ENCODE results near the gene EFCAB14. TPM values are rescaled to one million over a fixed set of nuclear protein-coding genes. Genes with fewer than 3 reads are reported as not detected.

The EFCAB14 gene
- total and polyA plus RNA-seq, 2 of the 4 experiments (the other 2 are of a cell fraction), result 28.6 to 43.0 TPM

- no peak overlapping the region for H2BK15ac ChIP-seq (ENCODE audit: low read depth, low read length)
- no peaks in the 10 kb centered on the region for H3K27me3 ChIP-seq (ENCODE audit: control insufficient read depth, insufficient read depth, low read length)
- no peaks in the 10 kb centered on the region for H3K36me3 ChIP-seq (ENCODE audit: control insufficient read depth, insufficient read depth, low read length)
- no peak overlapping the region for H3K23ac ChIP-seq (ENCODE audit: low read depth, low read length)
- no peak overlapping the region for H3K14ac ChIP-seq (replicated peaks; ENCODE audit: low read depth, low read length)
- no peak overlapping the region for H2BK120ac ChIP-seq (ENCODE audit: low read depth, low read length)
- intact Hi-C loops (cut with micrococcal nuclease), result no loop called here
- dilution Hi-C loops (cut with HindIII; ENCODE audit: low sequenced_read_pairs, unreplicated experiment), result no loop called here
- ChIA-PET POLR2A (ENCODE audit: unreplicated experiment) (no interaction called here), CTCF (no interaction called here)
- H3K79me1 ChIP-seq (ENCODE audit: low read depth in 1 of 2, low read length in 2 of 2), result no peaks in the 10 kb centered on the region
- H3K27ac ChIP-seq (ENCODE audit: insufficient read depth, low read length), result no peak overlapping the region
- no peak overlapping the region for H3K4me2 ChIP-seq (ENCODE audit: low read depth, low read length)
- H3K9me3 ChIP-seq (ENCODE audit: control insufficient read depth, insufficient read depth, low read length), result no peaks in the 10 kb centered on the region
- no peak overlapping the region for H4K91ac ChIP-seq (ENCODE audit: insufficient read depth, low read depth, low read length)
- no peak overlapping the region for H2AK5ac ChIP-seq (ENCODE audit: low read depth, low read length)
- H3K18ac ChIP-seq (ENCODE audit: low read depth, low read length), result no peak overlapping the region
- no peak overlapping the region for H3K4me3 ChIP-seq (ENCODE audit: insufficient read depth, low read depth, low read length)
- no peak for TF ChIP-seq BHLHE40 (IDR thresholded peaks at IDR 0.05; ENCODE audit: low read depth, low read length)
- TF ChIP-seq MAFK (IDR thresholded peaks at IDR 0.05; ENCODE audit: low read depth, low read length), result peak; percentile 62
- no peak overlapping the region for H4K5ac ChIP-seq (ENCODE audit: low read depth, low read length)
- ATAC-seq (ENCODE audit: low read depth), result no peak
- BruUV-seq (replicated peaks), result no TSS peak
- H3K56ac ChIP-seq (ENCODE audit: extremely low read depth, insufficient read depth, low read length), result no peak overlapping the region
- H3K4me1 ChIP-seq (ENCODE audit: control insufficient read depth, insufficient read depth, low read length), result no peaks in the 10 kb centered on the region
- no peak overlapping the region for H3K4ac ChIP-seq (ENCODE audit: low read depth, low read length)
- H2AFZ ChIP-seq (replicated peaks; ENCODE audit: low read length, poor library complexity), result no peak overlapping the region
- no peaks in the 10 kb centered on the region for H4K20me1 ChIP-seq (ENCODE audit: insufficient read depth, low read length)
- H4K8ac ChIP-seq (ENCODE audit: low read depth in 2 of 2, low read length in 2 of 2), result no peak overlapping the region
- in situ Hi-C loops (cut with MboI; ENCODE audit: low sequenced_read_pairs), result no loop called here
- H2AK9ac ChIP-seq (replicated peaks; ENCODE audit: low read depth, low read length, poor library complexity), result no peak overlapping the region
- no peaks in the 10 kb centered on the region for H3K9me1 ChIP-seq (ENCODE audit: insufficient read depth, low read length)
- WGBS, 2 experiments (ENCODE audit: extremely low coverage in 2 of 2, insufficient read length in 1 of 2), result no CpG with 5 or more reads among the region's 1 CpG
- H2BK5ac ChIP-seq (ENCODE audit: low read depth, low read length, poor library complexity, severe bottlenecking), result no peak overlapping the region
- H2BK20ac ChIP-seq (ENCODE audit: low read depth, low read length), result no peak overlapping the region
- DNase-seq, result no peak
- H3K9ac ChIP-seq (ENCODE audit: low read depth, low read length), result no peak overlapping the region
Measured at GRCh38 chr1:46753985-46754384, 35.1 kb upstream of the EFCAB14 start.

All from IMR-90 (cell line).